Neural progenitor cell (in vitro differentiated cells): ENCODE measurements around the gene TRAF7. TPM values are rescaled to one million over a fixed set of nuclear protein-coding genes. Genes with fewer than 3 reads are reported as not detected.
"Not testable (repeated sequence)": the region's sequence is repeated elsewhere in the genome, so short reads cannot be mapped to it uniquely, and the experiment has no call there.

Source experiments
- DNase-seq: peaks from one replicate; pipeline ENCODE4 v3.0.0-alpha.2; 2016; ENCODE audit warnings: low spot score
- H2AFZ ChIP-seq: fragments of 200-600 bp; sonication (generic); replicated peaks from 2 replicates; pipeline ENCODE4 v1.6.1; 2016; ENCODE audit warnings: antibody characterized with exemption
- H3F3A ChIP-seq: fragments of 200-600 bp; sonication (generic); 2 replicates; pipeline ENCODE4 v1.6.1; 2016; ENCODE audit warnings: antibody characterized with exemption, low read depth
- H3K27ac ChIP-seq: fragments of 200-600 bp; sonication (generic); 2 replicates; pipeline ENCODE4 v1.5.1; 2016; ENCODE audit warnings: mild to moderate bottlenecking
- H3K27me3 ChIP-seq: fragments of 200-600 bp; sonication (generic); 2 replicates; pipeline ENCODE4 v1.6.1; 2016; ENCODE audit warnings: mild to moderate bottlenecking, moderate library complexity
- H3K36me3 ChIP-seq: fragments of 200-600 bp; sonication (generic); 2 replicates; pipeline ENCODE4 v1.5.1; 2016
- H3K4me1 ChIP-seq: fragments of 200-600 bp; sonication (generic); 2 replicates; pipeline ENCODE4 v1.6.1; 2016; ENCODE audit warnings: mixed run types
- H3K4me2 ChIP-seq: fragments of 200-600 bp; sonication (generic); 2 replicates; pipeline ENCODE4 v1.6.1; 2016
- H3K4me3 ChIP-seq: fragments of 200-600 bp; sonication (generic); 2 replicates; pipeline ENCODE4 v1.5.1; 2016
- H3K79me2 ChIP-seq: fragments of 200-600 bp; sonication (generic); 2 replicates; pipeline ENCODE4 v1.6.1; 2016; ENCODE audit warnings: low read depth
- H3K9ac ChIP-seq: fragments of 200-600 bp; sonication (generic); 2 replicates; pipeline ENCODE4 v1.6.1; 2016
- H3K9me3 ChIP-seq: fragments of 200-600 bp; sonication (generic); 2 replicates; pipeline ENCODE4 v1.5.1; 2016; ENCODE audit warnings: low read depth
- H4K20me1 ChIP-seq: fragments of 200-600 bp; sonication (generic); 2 replicates; pipeline ENCODE4 v1.6.1; 2016; ENCODE audit warnings: low read depth
- H3K27ac Mint-ChIP-seq: 3 replicates; pipeline ENCODE4 v1.8.0; 2021; ENCODE audit warnings: mixed read lengths
- H3K27me3 Mint-ChIP-seq: 2 replicates; pipeline ENCODE4 v1.8.0; 2022; ENCODE audit warnings: low read depth, mild to moderate bottlenecking, inconsistent platforms, moderate library complexity, mixed read lengths; ENCODE audit not compliant: insufficient read depth
- H3K36me3 Mint-ChIP-seq: 3 replicates; pipeline ENCODE4 v1.8.0; 2021; ENCODE audit warnings: mixed read lengths
- H3K4me1 Mint-ChIP-seq: 3 replicates; pipeline ENCODE4 v1.8.0; 2021; ENCODE audit warnings: mixed read lengths
- H3K4me3 Mint-ChIP-seq: 3 replicates; pipeline ENCODE4 v1.8.0; 2021; ENCODE audit warnings: mild to moderate bottlenecking, moderate library complexity, mixed read lengths
- H3K9me3 Mint-ChIP-seq: 3 replicates; pipeline ENCODE4 v1.8.0; 2020; ENCODE audit warnings: mixed read lengths
- CTCF ChIP-seq: fragments of 200-600 bp; sonication (generic); IDR thresholded peaks from 2 replicates; pipeline ENCODE4 v1.5.1; 2017; ENCODE audit warnings: antibody characterized with exemption, mild to moderate bottlenecking
- EZH2 ChIP-seq: fragments of 200-600 bp; sonication (generic); IDR thresholded peaks from 2 replicates; pipeline ENCODE4 v1.6.1; 2017; ENCODE audit warnings: antibody characterized with exemption, mild to moderate bottlenecking, moderate library complexity
- EZH2phosphoT487 ChIP-seq: fragments of 200-600 bp; sonication (generic); IDR thresholded peaks from 2 replicates; pipeline ENCODE4 v1.6.1; 2017; ENCODE audit warnings: antibody characterized with exemption
- total RNA-seq: library from RNA; depleted of rRNA; stranded (reverse); fragments of >200 nt; gene quantifications from 2 replicates; pipeline ENCODE4 v1.2.3, GENCODE V29; 2015; ENCODE audit warnings: low replicate concordance

Gene TRAF7
- total RNA-seq, 1 donor from 2014 or later: 24.1 TPM

- no peak for DNase-seq
- H3K27ac Mint-ChIP-seq: no peak overlapping the region
- H2AFZ ChIP-seq: no peak overlapping the region
- no peaks in the 10 kb centered on the region for H3K27me3 ChIP-seq
- no peak for TF ChIP-seq EZH2
- no peak for TF ChIP-seq CTCF
- TF ChIP-seq EZH2phosphoT487: no peak
- no peaks in the 10 kb centered on the region for H3K36me3 ChIP-seq
- H3K4me3 Mint-ChIP-seq: no peak overlapping the region
- peaks cover 4% of the 10 kb centered on the region for H3K4me1 Mint-ChIP-seq
- H3K27me3 Mint-ChIP-seq: no peaks in the 10 kb centered on the region
- H3K9me3 Mint-ChIP-seq: no peaks in the 10 kb centered on the region
- H3F3A ChIP-seq: no peaks in the 10 kb centered on the region
- no peak overlapping the region for H3K27ac ChIP-seq
- no peaks in the 10 kb centered on the region for H3K36me3 Mint-ChIP-seq
- H3K79me2 ChIP-seq: peaks cover 9% of the 10 kb centered on the region
- no peak overlapping the region for H3K9ac ChIP-seq
- H3K4me3 ChIP-seq: no peak overlapping the region
- H4K20me1 ChIP-seq: no peaks in the 10 kb centered on the region
- no peaks in the 10 kb centered on the region for H3K4me1 ChIP-seq
- H3K4me2 ChIP-seq: no peak overlapping the region
- H3K9me3 ChIP-seq: no peaks in the 10 kb centered on the region
These were observed 40.0 kb upstream of the TRAF7 start for GRCh38 chr16:2115591-2115973.

- not testable (repeated sequence) for H3K27ac Mint-ChIP-seq, H3K4me1 Mint-ChIP-seq, DNase-seq, H3K9ac ChIP-seq, H3K27ac ChIP-seq, H3K4me3 Mint-ChIP-seq, H3K27me3 Mint-ChIP-seq, H3K36me3 ChIP-seq, H3K4me1 ChIP-seq, H3K36me3 Mint-ChIP-seq, H3F3A ChIP-seq, H4K20me1 ChIP-seq, H3K9me3 ChIP-seq, H3K4me3 ChIP-seq, H3K4me2 ChIP-seq, H3K27me3 ChIP-seq, H3K9me3 Mint-ChIP-seq, H2AFZ ChIP-seq
- peaks cover 17% of the 10 kb centered on the region for H3K79me2 ChIP-seq
These were observed 39.2 kb upstream of the TRAF7 start for GRCh38 chr16:2116428-2116827.

GRCh38 chr16:2117341-2117740 is 38.2 kb upstream of the TRAF7 start:
- H3K4me3 Mint-ChIP-seq, H3K27me3 ChIP-seq, H3K9me3 Mint-ChIP-seq, H3K9ac ChIP-seq, H3K36me3 Mint-ChIP-seq, H3K27ac Mint-ChIP-seq, H3K9me3 ChIP-seq, H3K4me2 ChIP-seq, H3K27me3 Mint-ChIP-seq, H3F3A ChIP-seq, H3K4me3 ChIP-seq, H3K4me1 Mint-ChIP-seq, DNase-seq, H3K36me3 ChIP-seq, H3K4me1 ChIP-seq, H3K27ac ChIP-seq, H2AFZ ChIP-seq: not testable (repeated sequence)
- Histone ChIP-seq H3K79me2 (peaks cover 19% of the 10 kb centered on the region), H4K20me1 (peaks cover 11% of the 10 kb centered on the region)

- H3K36me3 ChIP-seq, H2AFZ ChIP-seq, DNase-seq, H3K4me2 ChIP-seq, H3K9me3 Mint-ChIP-seq, H3K27me3 Mint-ChIP-seq, H3K4me3 ChIP-seq, H3K4me1 ChIP-seq, H3K9ac ChIP-seq, H3K4me1 Mint-ChIP-seq, H3K9me3 ChIP-seq, H3F3A ChIP-seq, H3K27ac ChIP-seq, H3K36me3 Mint-ChIP-seq, H3K27ac Mint-ChIP-seq, H3K27me3 ChIP-seq, H3K4me3 Mint-ChIP-seq: not testable (repeated sequence)
- Histone ChIP-seq H4K20me1 (peaks cover 11% of the 10 kb centered on the region), H3K79me2 (peaks cover 22% of the 10 kb centered on the region)
These were observed 37.4 kb upstream of the TRAF7 start for GRCh38 chr16:2117960-2118722.

- H3K27ac ChIP-seq, H2AFZ ChIP-seq, H3K27me3 Mint-ChIP-seq, H3K36me3 ChIP-seq, H3K36me3 Mint-ChIP-seq, H3K4me3 Mint-ChIP-seq, H3K9ac ChIP-seq, H3K4me3 ChIP-seq, H3K4me2 ChIP-seq, H3K27me3 ChIP-seq, H3F3A ChIP-seq, H3K9me3 Mint-ChIP-seq, H3K9me3 ChIP-seq: not testable (repeated sequence)
- peak; percentile 52 for DNase-seq
- Mint-ChIP-seq H3K4me1 (peaks cover 19% of the 10 kb centered on the region), H3K27ac (peak overlapping the region; percentile 42)
- Histone ChIP-seq H4K20me1 (peaks cover 11% of the 10 kb centered on the region), H3K79me2 (peaks cover 35% of the 10 kb centered on the region), H3K4me1 (peaks cover 11% of the 10 kb centered on the region)
- peak; percentile 40 for TF ChIP-seq CTCF
These were observed 34.3 kb upstream of the TRAF7 start for GRCh38 chr16:2121325-2121724.
